MM.1S (cell line): ENCODE results near the gene TAC3.

Source experiments
- CTCF ChIP-seq: fragments of 300-600 bp; sonication (generic); IDR thresholded peaks from 2 replicates; pipeline ENCODE4 v1.5.1; 2016; ENCODE audit warnings: antibody characterized with exemption, low read length, mixed read lengths
- EZH2 ChIP-seq: fragments of 300-600 bp; sonication (generic); optimal IDR thresholded peaks from 2 replicates; pipeline ENCODE3; 2017; ENCODE audit warnings: low read depth, mild to moderate bottlenecking, antibody characterized with exemption, low read length, mixed read lengths
- EZH2phosphoT487 ChIP-seq: fragments of 300-600 bp; sonication (generic); IDR thresholded peaks from 2 replicates; pipeline ENCODE4 v1.6.1; 2018; ENCODE audit warnings: antibody characterized with exemption, low read length

- no peak for TF ChIP-seq CTCF
- TF ChIP-seq EZH2, result no peak
- TF ChIP-seq EZH2phosphoT487, result no peak
Observed at GRCh38 chr12:57025196-57025595, 8.9 kb upstream of the TAC3 start.
